AG04449 (cell line): ENCODE results near the gene SACM1L.

Source experiments
- CTCF ChIA-PET: fragments of 350-600 bp; formaldehyde crosslinking; extraction: SDS; loops from one replicate; lab custom pipeline; 2021; ENCODE audit warnings: antibody characterized with exemption; lab: Yijun Ruan, JAX
- POLR2A ChIA-PET: fragments of 400-600, 350-600 bp; formaldehyde crosslinking; extraction: SDS; loops from one replicate; lab custom pipeline; 2020; ENCODE audit warnings: antibody characterized with exemption, inconsistent platforms; lab: Yijun Ruan, JAX
- DNase-seq: peaks from one replicate; pipeline ENCODE4 v3.0.0-alpha.2; 2010; ENCODE audit warnings: low read depth, low spot score
- H3K4me3 ChIP-seq: 2 replicates; pipeline ENCODE4 v1.5.1; 2011; ENCODE audit warnings: low read depth, mild to moderate bottlenecking, control low read depth, low read length
- TF ChIP-seq, protein P1 (sequence below): IDR thresholded peaks from one replicate; pipeline ENCODE4 v1.5.1; 2011; ENCODE audit warnings: mild to moderate bottlenecking, moderate library complexity, low read length, control low read depth, inconsistent platforms; ENCODE audit not compliant: insufficient read depth; ENCODE audit errors: missing control alignments

The SACM1L gene

DNA sequence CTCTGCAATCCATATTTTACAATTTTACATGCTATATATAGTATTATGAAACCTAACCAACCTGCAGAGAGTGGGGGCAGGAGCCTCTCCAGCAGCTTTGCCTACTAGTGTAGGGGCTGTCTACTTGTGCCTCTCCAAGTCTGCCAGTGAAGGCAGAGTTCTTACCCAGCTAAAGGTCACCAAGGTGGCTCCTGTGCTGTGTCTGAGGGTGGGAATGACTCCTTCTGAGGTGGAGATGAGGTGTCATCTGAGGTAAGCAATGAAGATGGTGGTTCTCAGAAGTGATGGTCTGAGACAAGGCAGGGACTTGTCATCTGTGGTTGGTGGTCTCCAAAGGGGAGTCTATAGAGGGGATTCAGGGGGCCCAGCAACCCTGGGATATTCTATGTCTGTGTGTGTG, 47.5 kb downstream of the SACM1L start:
- CTCF ChIA-PET, result interaction anchor here (0.8 to 1.4 kb wide), 2 partner anchors 171 to 202 kb away, joined by 3 read pairs; no protein-coding TSS in a partner anchor
- POLR2A ChIA-PET, result no interaction called here
- DNase-seq, result no peak
- H3K4me3 ChIP-seq, result no peak overlapping the region
- TF ChIP-seq, protein P1, sequence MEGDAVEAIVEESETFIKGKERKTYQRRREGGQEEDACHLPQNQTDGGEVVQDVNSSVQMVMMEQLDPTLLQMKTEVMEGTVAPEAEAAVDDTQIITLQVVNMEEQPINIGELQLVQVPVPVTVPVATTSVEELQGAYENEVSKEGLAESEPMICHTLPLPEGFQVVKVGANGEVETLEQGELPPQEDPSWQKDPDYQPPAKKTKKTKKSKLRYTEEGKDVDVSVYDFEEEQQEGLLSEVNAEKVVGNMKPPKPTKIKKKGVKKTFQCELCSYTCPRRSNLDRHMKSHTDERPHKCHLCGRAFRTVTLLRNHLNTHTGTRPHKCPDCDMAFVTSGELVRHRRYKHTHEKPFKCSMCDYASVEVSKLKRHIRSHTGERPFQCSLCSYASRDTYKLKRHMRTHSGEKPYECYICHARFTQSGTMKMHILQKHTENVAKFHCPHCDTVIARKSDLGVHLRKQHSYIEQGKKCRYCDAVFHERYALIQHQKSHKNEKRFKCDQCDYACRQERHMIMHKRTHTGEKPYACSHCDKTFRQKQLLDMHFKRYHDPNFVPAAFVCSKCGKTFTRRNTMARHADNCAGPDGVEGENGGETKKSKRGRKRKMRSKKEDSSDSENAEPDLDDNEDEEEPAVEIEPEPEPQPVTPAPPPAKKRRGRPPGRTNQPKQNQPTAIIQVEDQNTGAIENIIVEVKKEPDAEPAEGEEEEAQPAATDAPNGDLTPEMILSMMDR, result no peak

DNA sequence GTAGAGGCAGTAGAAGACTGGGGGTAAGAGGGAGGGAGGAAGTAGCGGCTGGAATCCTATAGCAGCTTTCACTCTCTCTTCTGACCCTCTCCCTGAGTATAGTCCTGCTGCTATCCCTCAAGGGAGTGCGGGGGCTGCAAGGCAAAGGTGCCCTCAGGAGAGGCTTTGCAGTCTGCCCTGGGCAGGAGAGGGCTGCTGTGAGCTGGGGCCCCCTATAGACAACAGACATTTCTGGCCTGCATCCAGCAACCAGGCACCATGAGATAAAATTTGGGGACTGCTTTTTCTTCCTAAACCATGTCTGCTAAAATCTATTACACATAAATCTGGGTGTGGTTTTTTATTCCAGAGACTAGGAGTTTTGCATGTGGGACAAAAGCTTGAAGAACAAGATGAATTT, 48.0 kb downstream of the SACM1L start:
- TF ChIP-seq, protein P1, result no peak
- ChIA-PET POLR2A (no interaction called here), CTCF (interaction anchor here (1.4 kb wide), 1 partner anchor 202 kb away, joined by 3 read pairs; no protein-coding TSS in a partner anchor)
- no peak overlapping the region for H3K4me3 ChIP-seq
- DNase-seq, result no peak

DNA sequence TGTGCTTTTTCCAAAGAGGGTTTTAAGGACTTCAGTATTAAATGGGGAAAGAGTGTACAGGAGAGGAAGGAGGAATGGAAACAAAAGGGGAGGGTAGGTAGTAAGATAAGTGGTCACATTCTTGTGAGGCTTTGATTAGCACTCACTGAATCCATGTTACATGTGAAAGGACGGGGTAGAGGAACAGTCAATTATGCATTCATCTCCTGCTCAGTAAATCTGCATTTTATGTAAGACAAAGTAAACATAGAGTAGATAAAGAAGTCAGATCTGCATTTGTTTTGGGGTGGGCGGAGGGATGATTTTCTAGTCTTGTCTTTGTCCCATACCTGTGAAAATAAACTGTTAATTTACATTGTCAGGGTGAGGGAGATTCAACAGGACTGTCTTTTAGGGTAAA, 50.8 kb downstream of the SACM1L start:
- TF ChIP-seq, protein P1, result no peak
- H3K4me3 ChIP-seq, result no peak overlapping the region
- POLR2A ChIA-PET, result no interaction called here
- CTCF ChIA-PET, result no interaction called here
- no peak for DNase-seq

DNA sequence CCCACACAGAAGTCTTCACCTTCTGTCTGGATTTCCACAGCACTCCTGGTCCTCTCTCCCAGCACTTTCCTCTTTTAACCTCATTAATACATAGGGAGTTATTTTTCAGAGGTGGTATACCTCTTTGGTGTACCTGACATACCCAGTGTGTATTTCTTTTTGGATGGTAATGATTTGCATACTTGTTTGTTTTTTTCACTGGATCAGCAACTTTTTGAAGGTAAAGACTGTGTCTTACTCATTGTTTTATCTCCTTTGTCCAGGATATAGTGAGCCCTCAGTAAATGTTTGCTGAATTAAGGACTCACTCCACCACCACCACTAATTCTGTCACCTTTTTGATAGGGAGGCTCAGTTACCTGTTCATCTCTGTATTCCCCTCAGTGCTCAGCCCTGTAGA, 52.1 kb downstream of the SACM1L start:
- H3K4me3 ChIP-seq, result no peak overlapping the region
- TF ChIP-seq, protein P1, result no peak
- POLR2A ChIA-PET, result no interaction called here
- no peak for DNase-seq
- CTCF ChIA-PET, result no interaction called here

DNA sequence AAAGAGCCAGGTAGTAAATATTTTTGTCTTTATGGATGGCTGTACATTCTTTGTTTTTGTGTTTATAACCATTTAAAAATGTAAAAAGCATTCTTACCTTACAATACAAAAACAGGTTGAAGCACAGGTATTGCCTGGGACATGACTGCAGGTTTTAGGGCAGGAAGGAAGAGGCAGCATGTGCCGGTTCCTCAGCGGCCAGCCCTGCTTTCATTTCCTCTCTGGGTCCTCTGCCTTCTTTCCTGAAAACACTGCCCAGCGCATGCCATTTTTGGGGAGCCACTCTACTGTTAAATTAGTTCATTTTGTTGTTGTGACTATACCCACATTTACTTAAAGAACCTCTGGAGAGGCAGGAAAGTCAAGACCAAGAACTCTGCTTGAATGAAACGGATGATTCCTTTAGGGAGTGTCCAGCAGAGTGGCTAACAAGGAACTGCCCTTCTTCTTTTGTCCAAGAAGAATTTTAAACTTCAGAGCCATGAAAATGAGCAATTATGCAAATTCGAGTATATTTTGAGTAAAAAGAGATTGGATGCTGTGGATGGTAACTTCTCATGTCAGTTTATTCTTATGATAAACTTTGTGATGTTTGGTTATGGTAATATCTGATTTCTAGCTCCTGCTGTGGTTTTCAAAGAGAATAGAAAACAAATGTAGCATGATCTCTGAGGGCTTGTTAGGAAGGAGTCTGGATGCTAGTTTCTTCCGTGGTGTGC, 52.7 kb downstream of the SACM1L start:
- H3K4me3 ChIP-seq, result no peak overlapping the region
- ChIA-PET POLR2A (no interaction called here), CTCF (interaction anchor here (1.3 to 1.5 kb wide), 3 partner anchors 17 to 82 kb away, joined by 3 to 5 read pairs (median 3); no protein-coding TSS in a partner anchor)
- TF ChIP-seq, protein P1, result no peak
- DNase-seq, result no peak

DNA sequence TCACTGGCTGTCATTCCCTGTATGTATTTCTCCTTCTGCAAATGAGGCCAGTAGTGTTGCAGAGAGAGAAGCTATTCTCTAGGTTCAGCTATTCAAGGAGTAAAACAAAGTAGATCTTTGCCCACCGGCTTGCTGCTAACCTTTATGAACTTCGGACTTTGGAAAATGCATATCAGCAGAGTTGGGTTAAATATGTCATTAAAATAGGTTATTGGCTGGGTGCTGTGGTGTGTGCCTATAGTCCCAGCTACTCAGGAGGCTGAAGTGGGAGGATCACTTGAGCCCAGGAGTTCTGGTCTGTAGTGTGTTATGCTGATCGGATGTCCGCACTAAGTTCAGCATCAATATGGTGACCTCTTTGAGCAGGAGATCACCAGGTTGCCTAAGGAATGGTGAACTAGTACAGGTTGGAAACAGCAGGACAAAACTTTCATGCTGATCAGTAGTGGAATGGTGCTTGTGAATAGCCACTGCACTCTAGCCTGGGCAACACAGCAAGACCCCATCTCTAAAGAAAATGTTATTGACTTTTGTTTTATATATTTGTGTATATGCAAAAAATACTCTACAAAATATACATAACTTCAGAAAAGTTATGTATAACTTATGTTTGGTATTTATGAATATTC, 53.4 kb downstream of the SACM1L start:
- ChIA-PET POLR2A (no interaction called here), CTCF (interaction anchor here (0.6 to 1.6 kb wide), 6 partner anchors 17 to 189 kb away, joined by 3 to 5 read pairs (median 3); no protein-coding TSS in a partner anchor)
- no peak for DNase-seq
- TF ChIP-seq, protein P1, result no peak
- H3K4me3 ChIP-seq, result no peak overlapping the region
